Stromal cell of bone marrow (primary cell): ENCODE measurements around the gene AKR1E2.

ENCODE experiments used
- DNase-seq: peaks from one replicate; pipeline ENCODE4 v3.0.0-alpha.2; 2012; ENCODE audit warnings: low read depth

The AKR1E2 gene

GRCh38 chr10:4845766-4846165, 19.8 kb downstream of the AKR1E2 start:
- DNase-seq = no peak

- DNase-seq = no peak
Observed at GRCh38 chr10:4846775-4847174, 20.8 kb downstream of the AKR1E2 start.

- DNase-seq = peak; percentile 51
Observed at GRCh38 chr10:4847561-4848355, 21.8 kb downstream of the AKR1E2 start.

GRCh38 chr10:4848356-4849041, 22.5 kb downstream of the AKR1E2 start:
- no peak for DNase-seq

GRCh38 chr10:4849042-4849402, 23.0 kb downstream of the AKR1E2 start:
- DNase-seq = no peak

- peak; percentile 92 for DNase-seq
Observed at GRCh38 chr10:4849555-4850242, 23.7 kb downstream of the AKR1E2 start.

GRCh38 chr10:4850397-4850796, 24.4 kb downstream of the AKR1E2 start:
- no peak for DNase-seq

- no peak for DNase-seq
Observed at GRCh38 chr10:4851176-4851575, 25.2 kb downstream of the AKR1E2 start.

GRCh38 chr10:4851846-4852245, 25.8 kb downstream of the AKR1E2 start:
- DNase-seq = no peak

- DNase-seq = no peak
Observed at GRCh38 chr10:4865945-4866661, 40.1 kb downstream of the AKR1E2 start.

- DNase-seq = no peak
Observed at GRCh38 chr10:4867109-4867519, 41.1 kb downstream of the AKR1E2 start.

GRCh38 chr10:4867520-4868356, 41.7 kb downstream of the AKR1E2 start:
- no peak for DNase-seq

GRCh38 chr10:4868357-4868657, 42.3 kb downstream of the AKR1E2 start:
- DNase-seq = no peak

- DNase-seq = no peak
Observed at GRCh38 chr10:4882704-4883078, 56.7 kb downstream of the AKR1E2 start.

GRCh38 chr10:4883079-4883739, 57.2 kb downstream of the AKR1E2 start:
- DNase-seq = no peak

GRCh38 chr10:4885162-4885561, 59.2 kb downstream of the AKR1E2 start:
- DNase-seq = no peak

- DNase-seq = no peak
Observed at GRCh38 chr10:4887501-4887900, 61.5 kb downstream of the AKR1E2 start.

GRCh38 chr10:4888236-4888635, 62.2 kb downstream of the AKR1E2 start:
- no peak for DNase-seq

- no peak for DNase-seq
Observed at GRCh38 chr10:4889959-4890358, 64.0 kb downstream of the AKR1E2 start.

GRCh38 chr10:4892681-4893080, 66.7 kb downstream of the AKR1E2 start:
- no peak for DNase-seq

- no peak for DNase-seq
Observed at GRCh38 chr10:4894335-4894734, 68.3 kb downstream of the AKR1E2 start.
